Lung microvascular endothelial cell (primary cell): ENCODE data around the gene LPCAT1. TPM values are rescaled to one million over a fixed set of nuclear protein-coding genes. Genes with fewer than 3 reads are reported as not detected.
"Not testable (repeated sequence)": the region's sequence is repeated elsewhere in the genome, so short reads cannot be mapped to it uniquely, and the experiment has no call there.

ENCODE experiments used
- DNase-seq, 2 donors: peaks; one replicate each; pipeline versions ENCODE4 v3.0.0 to v3.0.0-alpha.2; 2010; ENCODE audit warnings: low read depth in 2 of 2
- total RNA-seq: library from RNA; depleted of rRNA; stranded (reverse); fragments of >200 nt; gene quantifications from 2 replicates; pipeline ENCODE4 v1.2.1, GENCODE V29; 2014

Gene LPCAT1
- total RNA-seq, 1 donor from 2014 or later = 26.2 TPM

GRCh38 chr5:1429066-1429465 is 94.7 kb downstream of the LPCAT1 start:
- DNase-seq = no peak

- no peak for DNase-seq
Observed at GRCh38 chr5:1428107-1428506, 95.7 kb downstream of the LPCAT1 start.

GRCh38 chr5:1424716-1425115 is 99.0 kb downstream of the LPCAT1 start:
- no peak for DNase-seq

GRCh38 chr5:1423901-1424603 is 99.7 kb downstream of the LPCAT1 start:
- no peak for DNase-seq

GRCh38 chr5:1422522-1422921 is 101.2 kb downstream of the LPCAT1 start:
- DNase-seq = not testable (repeated sequence)

- no peak for DNase-seq
Observed at GRCh38 chr5:1421521-1422341, 102.0 kb downstream of the LPCAT1 start.

- no peak for DNase-seq
Observed at GRCh38 chr5:1420211-1421195, 103.3 kb downstream of the LPCAT1 start.

GRCh38 chr5:1419476-1420210 is 104.1 kb downstream of the LPCAT1 start:
- no peak for DNase-seq

GRCh38 chr5:1418921-1419280 is 104.9 kb downstream of the LPCAT1 start:
- DNase-seq = no peak

- no peak for DNase-seq
Observed at GRCh38 chr5:1418238-1418920, 105.4 kb downstream of the LPCAT1 start.

- no peak for DNase-seq
Observed at GRCh38 chr5:1417586-1418225, 106.1 kb downstream of the LPCAT1 start.

GRCh38 chr5:1416856-1417469 is 106.8 kb downstream of the LPCAT1 start:
- no peak for DNase-seq

- no peak for DNase-seq
Observed at GRCh38 chr5:1415626-1416360, 108.0 kb downstream of the LPCAT1 start.

- no peak for DNase-seq
Observed at GRCh38 chr5:1415059-1415425, 108.7 kb downstream of the LPCAT1 start.

GRCh38 chr5:1414311-1415058 is 109.3 kb downstream of the LPCAT1 start:
- DNase-seq = no peak

GRCh38 chr5:1413611-1414241 is 110.0 kb downstream of the LPCAT1 start:
- DNase-seq = no peak

- no peak for DNase-seq
Observed at GRCh38 chr5:1413211-1413610, 110.5 kb downstream of the LPCAT1 start.

GRCh38 chr5:1412621-1413020 is 111.1 kb downstream of the LPCAT1 start:
- no peak for DNase-seq
